ENCODE measurements around the gene NR2C2AP. TPM values are rescaled to one million over a fixed set of nuclear protein-coding genes. Genes with fewer than 3 reads are reported as not detected.

Gene NR2C2AP
- total and polyA plus RNA-seq, 7 donors: 8.3 to 25.3 (median 14.4) TPM

DNA sequence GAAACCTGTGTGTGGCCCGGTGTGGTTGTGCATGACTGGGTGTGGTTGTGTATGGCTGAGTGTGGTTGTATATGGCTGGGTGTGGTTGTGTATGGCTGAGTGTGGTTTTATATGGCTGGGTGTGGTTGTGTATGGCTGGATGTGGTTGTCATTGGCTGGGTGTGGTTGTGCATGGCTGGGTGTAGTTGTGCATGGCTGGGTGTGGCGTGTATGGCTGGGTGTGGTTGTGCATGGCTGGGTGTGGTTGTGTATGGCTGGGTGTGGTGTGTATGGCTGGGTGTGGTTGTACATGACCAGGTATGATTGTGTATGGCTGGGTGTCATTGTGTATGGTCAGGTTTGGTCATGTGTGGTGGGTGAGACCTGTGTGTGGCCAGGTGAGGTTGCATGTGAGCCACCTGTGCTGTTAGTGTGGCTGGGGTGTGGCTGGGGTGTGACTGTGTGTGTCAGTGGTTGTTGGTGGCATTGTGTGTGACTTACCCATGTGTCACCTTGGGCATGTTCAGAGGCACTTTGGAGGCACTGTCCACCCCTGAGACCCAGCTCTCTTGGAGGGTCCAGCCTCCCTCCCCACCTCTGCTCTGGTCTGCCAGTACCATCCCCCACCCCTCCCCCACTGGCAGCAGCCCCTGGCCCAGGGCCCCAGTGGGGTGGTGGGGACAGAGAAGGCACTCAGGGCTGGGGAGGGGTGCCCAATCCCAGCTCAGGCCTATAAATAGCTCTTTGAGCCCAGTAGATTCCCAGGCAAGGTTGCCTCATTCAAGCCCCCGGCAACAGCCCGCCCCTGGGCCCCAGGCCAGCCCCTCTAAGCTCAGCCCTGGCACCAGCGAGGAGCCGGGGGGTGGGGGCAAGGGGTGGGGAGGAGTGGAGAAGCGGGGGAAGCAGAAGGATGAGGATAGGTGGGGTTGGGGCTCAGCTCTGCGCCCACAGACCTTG, 4.7 kb upstream of the NR2C2AP start:
- no peaks in the 10 kb centered on the region for H3K36me3 ChIP-seq
- H3K27ac ChIP-seq: no peak overlapping the region
- WGBS, 2 donors: 50 to 56% methylated on average over 8 of the region's 8 CpGs
- no peak for DNase-seq
- H3K9me3 ChIP-seq: no peaks in the 10 kb centered on the region
- peaks cover 0 to 2% (median under 1%) of the 10 kb centered on the region in 4 donors for H3K4me1 ChIP-seq
- intact Hi-C loops (cut with DNase I): no loop called here
- TF ChIP-seq POLR2AphosphoS5 (IDR thresholded peaks at IDR 0.05) (no peak), EP300 (IDR thresholded peaks at IDR 0.05) (no peak), POLR2A (IDR thresholded peaks at IDR 0.05) (no peak)
- TF ChIP-seq, protein P1, sequence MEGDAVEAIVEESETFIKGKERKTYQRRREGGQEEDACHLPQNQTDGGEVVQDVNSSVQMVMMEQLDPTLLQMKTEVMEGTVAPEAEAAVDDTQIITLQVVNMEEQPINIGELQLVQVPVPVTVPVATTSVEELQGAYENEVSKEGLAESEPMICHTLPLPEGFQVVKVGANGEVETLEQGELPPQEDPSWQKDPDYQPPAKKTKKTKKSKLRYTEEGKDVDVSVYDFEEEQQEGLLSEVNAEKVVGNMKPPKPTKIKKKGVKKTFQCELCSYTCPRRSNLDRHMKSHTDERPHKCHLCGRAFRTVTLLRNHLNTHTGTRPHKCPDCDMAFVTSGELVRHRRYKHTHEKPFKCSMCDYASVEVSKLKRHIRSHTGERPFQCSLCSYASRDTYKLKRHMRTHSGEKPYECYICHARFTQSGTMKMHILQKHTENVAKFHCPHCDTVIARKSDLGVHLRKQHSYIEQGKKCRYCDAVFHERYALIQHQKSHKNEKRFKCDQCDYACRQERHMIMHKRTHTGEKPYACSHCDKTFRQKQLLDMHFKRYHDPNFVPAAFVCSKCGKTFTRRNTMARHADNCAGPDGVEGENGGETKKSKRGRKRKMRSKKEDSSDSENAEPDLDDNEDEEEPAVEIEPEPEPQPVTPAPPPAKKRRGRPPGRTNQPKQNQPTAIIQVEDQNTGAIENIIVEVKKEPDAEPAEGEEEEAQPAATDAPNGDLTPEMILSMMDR (IDR thresholded peaks at IDR 0.05): no peak
- H3K4me3 ChIP-seq: no peak overlapping the region
- H3K27me3 ChIP-seq: peaks cover 13 to 55% (median 18%) of the 10 kb centered on the region in 3 donors

DNA sequence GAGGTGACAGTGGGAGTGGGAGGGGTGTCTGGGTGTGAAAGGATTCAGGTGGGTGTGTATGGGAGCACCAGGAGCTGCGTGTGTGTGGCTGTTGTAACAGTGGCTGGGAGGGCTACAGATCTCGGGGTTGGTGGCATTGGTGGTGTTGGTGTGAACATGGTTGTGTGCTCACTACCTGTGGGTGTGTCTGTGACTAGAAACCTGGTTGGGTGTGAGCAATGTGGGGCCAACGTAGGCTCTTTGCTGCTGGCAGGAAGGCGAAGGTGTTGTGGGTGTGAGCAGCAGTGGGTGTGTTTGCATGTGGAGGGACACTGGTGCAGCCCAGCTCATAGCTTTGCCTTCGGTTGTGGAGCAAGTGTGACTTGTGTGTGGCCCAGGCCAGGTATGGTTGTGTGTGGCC, 3.7 kb upstream of the NR2C2AP start:
- H3K9me3 ChIP-seq: no peaks in the 10 kb centered on the region
- no peak for TF ChIP-seq POLR2A (IDR thresholded peaks at IDR 0.05)
- TF ChIP-seq POLR2AphosphoS5 (IDR thresholded peaks at IDR 0.05): no peak
- TF ChIP-seq, protein P1 (IDR thresholded peaks at IDR 0.05): no peak
- TF ChIP-seq EP300 (IDR thresholded peaks at IDR 0.05): no peak
- H3K4me3 ChIP-seq: no peak overlapping the region
- 54 to 63% methylated on average over 5 of the region's 5 CpGs for WGBS, 2 donors
- DNase-seq: no peak
- H3K27me3 ChIP-seq: peaks cover 8 to 45% (median 8%) of the 10 kb centered on the region in 3 donors
- H3K4me1 ChIP-seq: peaks cover 0 to 12% (median 10%) of the 10 kb centered on the region in 4 donors
- peaks cover 0 to under 1% (median under 1%) of the 10 kb centered on the region in 4 donors for H3K36me3 ChIP-seq
- intact Hi-C loops (cut with DNase I): no loop called here
- H3K27ac ChIP-seq: no peak overlapping the region

DNA sequence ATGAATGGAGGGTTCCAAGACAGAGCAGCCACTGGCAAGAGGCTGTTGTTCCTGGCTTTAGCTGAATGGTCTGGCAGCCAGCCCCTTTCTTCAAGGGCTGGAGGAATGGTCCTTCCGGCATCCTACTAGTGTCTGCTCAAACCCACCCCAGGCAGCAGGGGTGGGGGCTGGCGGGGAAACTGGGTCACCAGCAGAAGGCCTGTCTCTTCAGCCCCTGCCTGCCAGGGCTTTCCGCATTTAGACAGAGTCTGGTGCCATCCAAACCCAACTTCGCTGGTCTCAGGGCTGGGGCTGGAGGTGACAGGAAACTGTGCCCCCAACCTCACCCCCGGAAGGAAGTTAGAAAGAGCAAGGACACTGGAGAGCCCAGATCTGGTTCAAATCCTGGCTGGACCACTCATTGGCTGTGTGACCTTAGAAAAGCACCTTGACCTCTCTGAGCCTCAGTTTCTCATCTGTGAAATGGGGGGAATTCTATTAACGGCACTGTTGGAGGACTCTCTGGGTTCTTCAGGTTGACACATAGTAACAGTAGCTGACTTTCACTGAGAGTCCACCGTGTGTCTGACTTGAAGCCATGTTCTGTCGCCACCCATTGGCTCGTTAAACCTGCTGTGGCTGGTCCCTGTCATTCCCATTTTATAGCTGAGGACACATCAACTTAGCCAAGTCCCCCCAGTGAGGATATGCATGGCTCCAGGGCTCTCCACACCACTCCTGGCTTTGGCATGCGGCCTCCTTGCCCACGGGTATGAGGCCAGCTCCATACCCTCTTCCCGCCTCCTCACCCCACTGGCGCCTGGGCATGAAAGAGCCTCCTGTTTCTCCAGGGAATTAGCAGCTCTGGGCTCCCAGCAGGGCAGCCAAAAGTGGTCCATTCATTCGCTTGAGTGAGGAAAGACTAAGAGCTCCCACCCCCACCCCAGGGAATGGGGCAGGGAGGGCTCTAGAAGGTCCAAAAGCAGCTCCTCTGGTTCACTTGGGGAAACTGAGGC, 2.5 kb upstream of the NR2C2AP start:
- H3K4me3 ChIP-seq: no peak overlapping the region
- DNase-seq: no peak
- intact Hi-C loops (cut with DNase I): no loop called here
- H3K27me3 ChIP-seq: peaks cover 0 to 34% (median 2%) of the 10 kb centered on the region in 3 donors
- peaks cover 0 to 14% (median 11%) of the 10 kb centered on the region in 4 donors for H3K4me1 ChIP-seq
- H3K27ac ChIP-seq: no peak overlapping the region
- H3K9me3 ChIP-seq: no peaks in the 10 kb centered on the region
- peaks cover 0 to 12% (median 5%) of the 10 kb centered on the region in 4 donors for H3K36me3 ChIP-seq
- WGBS, 2 donors: 55 to 59% methylated on average over 14 of the region's 14 CpGs
- TF ChIP-seq POLR2A (IDR thresholded peaks at IDR 0.05) (no peak), EP300 (IDR thresholded peaks at IDR 0.05) (no peak), POLR2AphosphoS5 (IDR thresholded peaks at IDR 0.05) (no peak)
- TF ChIP-seq, protein P1 (IDR thresholded peaks at IDR 0.05): no peak

DNA sequence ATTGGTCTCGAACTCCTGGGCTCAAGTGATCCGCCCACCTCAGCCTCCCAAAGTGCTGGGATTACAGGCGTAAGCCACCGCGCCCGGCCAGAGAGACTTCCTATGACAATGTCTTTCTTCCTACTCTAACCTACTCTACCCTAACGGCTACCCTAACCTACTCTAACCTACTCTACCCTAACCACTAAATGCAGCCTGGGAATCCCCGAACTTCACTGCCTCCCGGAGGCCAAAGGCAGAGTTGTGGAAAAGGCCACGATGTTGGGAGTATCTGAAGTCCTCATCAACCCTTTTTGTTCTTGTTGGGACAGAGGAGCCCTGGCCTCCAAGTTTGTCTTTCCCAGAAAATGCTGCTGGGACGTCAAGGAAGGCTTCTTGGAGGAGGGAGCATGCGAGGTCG, 967 bp upstream of the NR2C2AP start:
- intact Hi-C loops (cut with DNase I): no loop called here
- H3K27me3 ChIP-seq: peaks cover 0 to 24% (median 2%) of the 10 kb centered on the region in 3 donors
- TF ChIP-seq POLR2A (IDR thresholded peaks at IDR 0.05) (no peak), EP300 (IDR thresholded peaks at IDR 0.05) (no peak)
- peaks cover 0 to 15% (median 8%) of the 10 kb centered on the region in 4 donors for H3K36me3 ChIP-seq
- no peaks in the 10 kb centered on the region for H3K9me3 ChIP-seq
- no peak for DNase-seq
- no peak overlapping the region for H3K27ac ChIP-seq
- H3K4me3 ChIP-seq: no peak overlapping the region
- peaks cover 0 to 14% (median 11%) of the 10 kb centered on the region in 4 donors for H3K4me1 ChIP-seq
- WGBS, 2 donors: 70 to 73% methylated on average over 13 of the region's 13 CpGs

All from sigmoid colon (tissue), 7 donors.